Activated CD4-positive, alpha-beta T cell treated with anti-CD3 and anti-CD28 coated beads, Interleukin-2, Interleukin-4, amounts not matched to agents 100 ng/mL and 50 ng/mL, durations not matched to agents 16 hours and 8 hours (primary cell): Measurements from ENCODE around the gene CKMT1A.

Experiments used
- DNase-seq: peaks from one replicate; pipeline ENCODE4 v3.0.0-alpha.2; 2020; ENCODE audit warnings: low spot score

CKMT1A gene

DNA sequence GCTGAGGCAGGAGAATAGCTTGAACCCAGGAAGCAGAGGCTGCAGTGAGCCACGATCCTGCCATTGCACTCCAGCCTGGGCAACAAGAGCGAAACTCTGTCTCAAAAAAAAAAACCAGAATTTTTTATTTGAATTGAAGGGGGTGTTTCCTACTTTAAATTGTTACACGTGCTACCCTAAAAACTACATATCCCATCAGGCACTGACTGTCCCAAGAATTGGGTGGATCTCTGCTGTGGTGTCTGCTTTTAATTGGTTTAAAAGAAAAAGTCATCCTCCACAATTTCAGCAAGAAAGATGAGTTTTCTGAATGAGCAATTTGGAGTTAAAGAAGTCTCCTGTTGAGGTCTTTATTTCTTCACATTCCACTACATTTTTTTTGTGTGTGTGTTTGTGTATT lies 54.7 kb downstream of the CKMT1A start:
- peak; percentile 33 for DNase-seq
